Dermis blood vessel endothelial cell (primary cell): ENCODE measurements around the gene FOXP4. TPM values are rescaled to one million over a fixed set of nuclear protein-coding genes. Genes with fewer than 3 reads are reported as not detected.

Experiments
- DNase-seq: peaks from one replicate; pipeline ENCODE4 v3.0.0; 2010
- total RNA-seq: library from RNA; depleted of rRNA; stranded (reverse); fragments of >200 nt; gene quantifications from 2 replicates; pipeline ENCODE4 v1.2.3, GENCODE V29; 2014

FOXP4 gene
- total RNA-seq, 1 donor from 2014 or later: 4.4 TPM

DNA sequence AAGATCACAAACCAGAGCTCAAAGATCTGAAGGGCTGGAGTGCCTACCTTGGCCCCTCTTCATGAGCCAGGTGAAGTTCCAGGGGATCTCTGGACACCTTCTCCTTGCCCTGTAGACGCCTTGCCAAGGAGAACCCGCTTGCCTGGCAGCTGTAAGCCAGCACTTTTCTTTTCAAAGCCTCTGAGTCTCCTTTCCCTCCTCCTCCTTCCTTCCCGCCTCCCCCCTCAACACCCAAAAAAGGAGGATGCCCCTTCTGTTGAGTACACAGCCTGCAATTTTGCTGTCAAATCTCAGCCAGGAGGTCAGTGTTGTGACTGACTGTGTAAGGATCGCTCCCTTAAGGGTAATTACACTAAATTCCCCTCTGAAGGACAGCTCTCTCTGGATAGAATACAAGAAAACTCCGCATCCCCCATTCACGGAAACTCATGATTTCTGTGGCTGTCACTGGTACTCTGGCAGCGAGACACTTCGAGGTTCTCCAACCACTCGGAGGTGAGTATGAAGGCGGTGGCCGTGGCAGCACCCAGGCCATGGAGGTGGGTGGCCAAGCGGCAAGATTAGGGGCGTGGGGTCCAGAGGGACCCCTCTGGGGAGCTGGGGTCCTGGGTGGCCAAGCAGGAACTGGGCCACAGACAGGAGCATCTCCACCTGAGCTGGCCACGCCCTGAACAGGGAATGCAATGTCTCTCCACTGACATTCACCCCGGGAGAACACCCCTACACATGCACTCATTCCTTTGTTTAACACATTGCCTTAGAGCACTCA lies 23.2 kb upstream of the FOXP4 start:
- DNase-seq: no peak

DNA sequence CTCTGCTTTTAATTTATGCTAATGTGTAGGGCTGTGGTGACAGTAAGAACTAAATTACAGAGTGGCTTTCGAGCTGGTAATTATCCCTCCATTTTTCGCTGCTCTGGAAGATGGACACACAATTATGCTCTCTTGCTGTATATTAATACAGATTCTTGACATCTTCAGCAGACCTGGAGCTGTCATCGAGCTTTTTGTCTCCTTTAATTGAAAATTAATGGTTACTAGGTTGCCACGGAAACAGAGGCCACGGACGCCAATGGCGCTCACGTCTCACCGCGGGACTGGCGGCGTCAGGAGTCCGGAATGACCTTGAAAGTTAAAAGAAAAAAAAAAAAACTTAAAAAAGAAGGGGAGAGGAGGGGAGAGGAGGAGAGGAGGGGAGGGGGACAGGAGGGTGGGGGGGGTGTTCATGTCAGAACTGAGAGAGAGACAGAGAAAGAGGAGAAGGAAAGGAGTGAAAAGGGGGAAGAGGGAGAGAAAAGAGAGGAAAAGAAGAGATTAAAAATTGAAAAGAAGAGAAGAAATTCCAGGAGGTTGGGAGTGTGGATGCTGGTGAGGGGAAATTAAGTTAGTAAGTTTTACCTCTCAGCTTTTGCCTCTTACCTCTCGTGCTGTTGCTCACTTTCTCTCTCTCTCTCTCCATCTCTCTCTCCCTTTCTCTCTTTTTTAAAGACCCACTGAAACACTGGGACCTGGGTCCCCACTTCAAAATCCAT lies 22.1 kb upstream of the FOXP4 start:
- no peak for DNase-seq

DNA sequence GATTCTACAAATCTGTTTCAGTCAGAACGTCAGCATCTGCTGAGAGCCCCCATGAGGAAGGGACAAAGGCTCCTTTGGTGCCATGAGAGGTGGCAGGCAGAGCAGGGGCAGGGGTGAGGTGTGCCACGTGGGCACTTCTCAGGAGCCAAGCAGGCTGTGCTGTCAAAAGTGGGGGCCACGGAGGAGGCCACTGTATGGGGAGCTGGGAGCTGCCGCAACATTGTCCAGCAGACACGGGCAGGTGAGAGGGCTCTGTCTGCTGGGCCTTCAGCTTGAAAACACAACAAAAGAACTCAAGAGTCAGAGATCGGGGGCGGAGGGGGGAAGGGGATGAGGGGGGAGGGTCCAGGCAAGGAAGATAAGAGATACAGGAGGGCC lies 21.6 kb upstream of the FOXP4 start:
- no peak for DNase-seq

DNA sequence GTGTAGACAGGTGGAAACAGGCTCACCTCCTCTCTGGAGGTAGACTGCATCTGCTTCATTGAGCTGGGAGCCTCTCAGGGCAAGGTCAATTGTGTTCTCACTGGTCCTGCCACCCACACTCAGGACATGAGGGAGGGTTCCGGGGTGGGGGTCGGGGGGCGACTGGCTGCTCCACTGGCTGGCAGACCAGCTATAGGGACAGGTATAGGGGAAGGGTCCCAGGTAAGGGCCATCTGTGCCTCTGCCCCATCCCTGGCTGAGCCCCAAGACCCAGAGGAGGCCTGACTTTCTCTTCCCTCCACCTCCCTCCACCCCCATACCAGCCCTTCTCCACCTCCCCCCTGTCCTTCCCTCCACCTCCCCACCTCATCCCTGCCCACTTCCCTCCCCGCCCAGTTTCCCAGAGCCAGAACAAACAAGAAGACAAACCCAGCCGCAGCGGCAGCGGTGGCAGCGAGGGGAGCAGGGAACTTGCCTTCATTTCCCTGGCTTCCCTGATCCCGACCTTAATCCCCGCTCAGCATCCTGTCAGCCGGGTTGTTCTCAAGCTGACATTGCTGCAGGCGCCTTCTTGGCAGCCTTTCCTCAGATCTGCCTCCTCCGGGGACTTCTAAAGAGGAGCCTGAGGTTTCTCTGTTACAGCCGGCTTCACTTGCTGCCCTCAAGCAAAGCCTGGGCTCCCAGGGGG lies 18.3 kb upstream of the FOXP4 start:
- peak; percentile 43 for DNase-seq

DNA sequence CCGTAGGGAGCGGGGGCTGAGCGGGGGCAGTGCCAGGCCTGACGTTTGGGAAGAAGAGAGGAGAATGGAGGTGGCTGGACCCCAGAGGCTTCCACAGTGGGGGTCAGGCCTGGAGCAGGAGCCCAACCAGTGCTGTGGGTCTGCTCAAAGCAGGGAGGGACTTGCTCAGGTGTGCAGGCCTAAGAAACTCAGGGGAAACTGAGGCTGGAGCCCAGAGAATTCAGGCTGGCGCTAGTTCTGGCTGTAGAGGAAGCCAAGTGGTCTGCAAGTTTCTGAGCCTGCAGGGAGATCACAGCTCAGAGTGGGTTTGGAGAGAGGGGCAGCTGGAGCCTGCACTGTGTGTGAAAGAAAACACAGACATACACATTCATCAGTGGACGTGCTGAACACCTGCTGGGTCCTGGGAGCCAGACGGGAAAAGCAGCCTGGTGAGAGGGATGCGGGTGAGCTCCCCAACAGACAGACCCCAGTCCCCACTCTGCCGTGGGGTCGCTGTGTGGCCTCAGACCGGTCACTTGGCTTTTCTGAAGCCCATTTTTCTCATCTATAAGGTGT lies 17.7 kb upstream of the FOXP4 start:
- no peak for DNase-seq

DNA sequence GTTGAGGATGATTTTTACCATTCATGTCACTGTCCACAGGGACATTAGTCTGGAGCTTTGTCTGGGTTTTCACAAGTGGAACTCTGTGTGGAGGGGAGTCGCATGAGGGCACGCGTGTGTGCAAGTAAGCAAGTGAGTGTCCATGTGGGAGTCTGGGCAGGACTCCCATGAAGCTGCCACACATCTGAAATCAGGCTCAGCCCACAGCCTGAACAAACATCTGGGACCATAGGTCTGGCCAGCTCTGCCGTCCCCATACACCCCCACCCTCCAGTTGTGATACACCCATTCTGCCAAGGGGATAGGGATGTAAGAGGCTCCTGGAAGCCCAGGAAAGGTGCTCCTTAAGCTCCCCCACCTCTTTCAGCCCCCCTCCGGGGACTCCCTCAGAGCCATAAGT lies 17.1 kb upstream of the FOXP4 start:
- no peak for DNase-seq

DNA sequence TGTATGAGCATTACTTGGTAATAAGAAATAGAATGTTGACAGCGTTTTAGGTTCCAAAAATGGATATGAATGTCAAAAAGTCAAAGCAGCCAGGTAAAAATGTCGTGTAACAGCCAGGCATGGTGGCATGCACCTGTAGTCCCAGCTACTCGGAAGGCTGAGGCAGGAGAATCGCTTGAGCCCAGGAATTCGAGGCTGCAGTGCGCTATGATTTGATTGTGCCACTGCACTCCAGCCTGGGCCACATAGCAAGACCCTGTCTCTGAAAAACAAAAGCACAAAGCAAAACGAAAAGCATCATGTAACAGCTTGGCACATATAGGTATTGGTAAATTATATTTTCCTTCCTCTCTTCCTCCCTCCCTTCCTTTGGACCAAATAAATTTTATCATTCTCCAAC lies 16.2 kb upstream of the FOXP4 start:
- DNase-seq: no peak

DNA sequence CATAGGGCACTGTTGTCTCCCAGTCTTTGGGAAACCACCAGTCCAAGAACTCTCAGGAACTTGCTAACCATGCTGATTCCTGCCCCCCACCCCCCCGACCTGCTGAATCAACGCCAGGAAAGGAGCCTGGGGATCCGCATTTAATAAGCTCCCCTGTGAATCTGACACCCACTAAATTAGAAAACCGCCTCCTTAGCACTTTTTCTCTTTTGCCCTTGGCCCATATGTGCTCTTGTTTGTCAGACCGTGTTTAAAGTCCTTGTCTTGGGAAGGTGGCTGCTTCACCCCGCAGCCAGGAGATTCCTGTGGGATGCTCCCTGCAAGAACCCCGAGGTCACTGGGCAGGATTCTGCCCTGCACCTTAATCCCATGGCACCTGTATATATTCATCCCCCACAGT lies 15.7 kb upstream of the FOXP4 start:
- no peak for DNase-seq

DNA sequence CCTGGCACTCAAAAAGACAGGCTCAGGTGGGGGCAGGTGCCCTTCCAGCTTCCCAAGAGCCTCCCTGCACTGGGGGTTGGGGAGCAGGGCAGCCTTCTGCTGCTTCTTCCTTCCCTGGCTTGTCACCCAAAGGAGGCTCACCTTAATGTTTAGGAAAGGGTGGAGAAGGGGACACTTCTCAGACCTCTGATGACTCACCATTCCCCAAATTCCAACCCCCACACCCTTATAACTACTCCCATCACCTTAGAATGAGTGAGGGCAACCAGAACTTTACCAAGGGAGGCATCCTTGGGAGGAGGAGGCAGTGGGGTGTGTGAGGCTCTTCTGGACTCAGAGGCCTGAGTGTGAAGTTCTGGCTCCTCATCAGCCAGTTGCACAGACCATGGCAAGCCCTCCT lies 15.2 kb upstream of the FOXP4 start:
- no peak for DNase-seq

DNA sequence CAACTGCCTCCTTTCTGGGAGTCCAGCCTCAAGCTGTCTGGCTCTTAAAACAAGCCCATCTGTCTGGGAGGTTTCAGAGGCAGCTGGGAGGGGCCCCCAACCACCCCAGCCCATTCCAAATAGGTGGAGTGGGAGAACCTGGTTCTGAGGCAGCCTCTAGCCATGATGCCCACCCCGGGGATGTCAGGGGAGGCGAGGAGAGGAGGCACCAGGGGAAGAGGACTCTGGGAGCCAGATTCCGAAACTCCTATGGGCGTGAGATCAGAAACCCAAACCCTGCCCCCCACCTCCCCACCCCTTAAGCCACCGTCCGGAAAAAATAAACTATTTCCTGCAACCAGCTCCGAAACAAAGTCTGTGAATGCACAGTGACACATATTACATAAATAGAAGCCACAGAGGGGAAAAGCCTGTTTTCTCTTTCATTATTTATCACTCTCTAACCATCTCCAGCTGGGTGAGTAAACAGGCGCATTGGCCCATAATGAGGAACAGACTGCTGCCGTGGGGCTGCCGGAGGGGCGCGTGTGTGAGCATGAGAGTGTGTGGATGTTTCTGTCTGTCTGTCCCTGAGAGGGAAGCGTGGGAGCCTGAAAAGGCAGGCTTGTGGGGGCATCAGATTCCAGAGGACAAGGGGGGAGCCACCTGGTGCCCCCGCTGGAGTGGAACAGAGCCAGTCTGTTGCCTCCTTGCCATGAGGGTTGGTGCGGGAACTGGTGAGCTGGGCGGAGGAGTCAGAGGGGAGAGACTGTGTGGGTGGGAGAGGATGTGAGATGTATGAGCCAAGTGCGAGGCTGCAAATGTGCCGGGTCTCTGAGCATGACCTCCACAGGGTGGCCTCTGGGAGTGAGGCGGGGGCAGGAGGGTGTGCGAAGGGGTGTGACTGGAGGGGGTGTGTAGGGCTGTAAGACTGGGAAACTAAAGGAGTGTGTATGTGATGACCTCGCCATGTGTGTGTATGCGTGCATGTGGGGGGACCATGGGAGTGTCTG lies 14.3 kb upstream of the FOXP4 start:
- peak; percentile 41 for DNase-seq

DNA sequence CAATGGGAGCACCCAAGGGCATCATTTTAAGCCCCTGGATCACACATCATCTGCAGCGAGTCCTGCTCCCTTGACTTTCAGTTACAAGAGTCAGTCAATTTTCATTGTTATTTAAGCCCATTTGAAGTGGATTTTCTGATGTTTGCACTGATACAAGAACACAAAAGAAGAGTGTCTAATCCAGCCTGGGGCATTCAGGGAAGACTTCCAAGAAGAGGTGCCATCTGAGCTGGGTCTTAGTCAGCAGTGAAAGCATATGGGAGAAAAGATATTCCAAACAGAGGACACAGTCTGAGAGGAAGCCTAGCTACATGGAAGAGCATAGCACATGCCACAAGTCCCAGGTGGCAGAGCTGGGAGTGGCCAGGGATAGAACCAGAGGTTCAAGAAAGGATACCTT lies 10.4 kb upstream of the FOXP4 start:
- no peak for DNase-seq

DNA sequence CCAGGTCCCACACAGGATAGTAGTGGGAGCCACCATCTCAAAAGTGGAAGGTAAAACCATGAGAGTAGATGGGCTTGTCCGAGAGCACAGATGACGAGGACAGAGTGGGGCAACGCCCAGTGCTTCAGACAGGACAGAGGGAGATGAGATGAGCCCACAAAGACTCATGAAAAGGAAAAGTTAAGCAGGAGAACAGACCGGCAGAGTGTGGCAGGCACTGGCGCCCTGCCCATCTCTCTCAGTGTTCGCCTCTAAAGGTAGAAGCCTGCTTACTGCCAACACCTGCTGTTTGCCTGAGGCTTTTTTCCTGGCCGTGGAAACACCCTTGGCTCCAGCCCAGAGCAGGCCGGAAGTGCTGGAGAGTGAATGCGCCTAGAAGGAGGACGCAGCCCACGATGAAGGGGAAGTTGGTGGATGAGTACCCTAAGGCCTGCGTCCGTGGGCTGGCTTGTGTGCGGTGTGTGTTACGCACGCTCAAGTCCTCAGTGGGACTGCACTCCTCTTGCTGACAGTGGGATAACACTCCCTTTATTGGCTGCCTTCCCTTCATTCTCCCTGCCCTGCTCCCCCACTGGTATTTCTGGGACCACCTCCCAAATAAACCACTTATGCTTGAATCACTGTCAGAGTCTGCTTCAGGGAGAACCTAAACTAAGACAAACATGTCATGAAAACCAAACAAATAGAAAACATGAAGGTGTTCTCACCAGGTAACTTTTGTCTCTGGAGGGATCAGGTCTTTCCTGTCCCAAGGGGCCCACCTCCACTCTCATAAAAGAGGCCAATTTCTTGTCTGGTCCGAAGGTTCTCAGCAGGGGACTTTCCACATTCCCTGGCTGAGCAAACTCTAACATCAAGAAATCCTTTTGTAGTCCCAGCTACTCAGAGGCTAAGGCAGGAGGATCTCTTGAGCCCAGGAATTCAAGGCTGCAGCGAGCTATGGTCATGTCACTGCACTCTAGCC lies 9.1 kb upstream of the FOXP4 start:
- DNase-seq: peak; percentile 38

DNA sequence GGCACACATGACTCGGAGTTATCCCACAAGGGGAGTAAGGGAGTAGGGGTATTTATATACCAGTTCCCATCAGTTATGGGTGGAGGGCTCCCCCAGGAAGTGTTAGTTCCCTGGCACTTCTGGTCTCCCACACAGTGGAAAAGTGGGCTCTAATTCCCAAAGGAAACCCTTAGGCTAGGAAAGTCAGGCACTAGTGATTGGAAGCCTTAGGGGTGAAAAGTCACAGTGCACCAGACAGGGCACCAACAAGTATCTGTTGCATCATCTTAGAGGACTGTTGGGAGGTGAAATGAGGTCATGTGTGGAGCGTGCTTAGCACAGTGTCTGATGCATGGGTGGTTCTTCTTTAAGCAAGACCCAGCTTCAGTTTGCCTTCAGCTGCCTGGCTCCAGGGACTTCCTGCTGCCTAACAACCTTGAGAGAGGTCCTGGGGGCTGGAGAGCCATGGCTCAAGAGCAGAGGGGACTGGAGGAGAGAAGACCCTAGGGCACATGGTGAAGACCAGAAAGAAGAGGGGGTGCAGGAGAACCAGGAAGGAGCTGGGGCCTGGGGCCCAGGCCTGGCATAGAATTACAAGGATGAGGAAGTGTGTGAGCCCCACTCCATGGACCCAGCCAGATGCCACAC lies 7.5 kb upstream of the FOXP4 start:
- no peak for DNase-seq

DNA sequence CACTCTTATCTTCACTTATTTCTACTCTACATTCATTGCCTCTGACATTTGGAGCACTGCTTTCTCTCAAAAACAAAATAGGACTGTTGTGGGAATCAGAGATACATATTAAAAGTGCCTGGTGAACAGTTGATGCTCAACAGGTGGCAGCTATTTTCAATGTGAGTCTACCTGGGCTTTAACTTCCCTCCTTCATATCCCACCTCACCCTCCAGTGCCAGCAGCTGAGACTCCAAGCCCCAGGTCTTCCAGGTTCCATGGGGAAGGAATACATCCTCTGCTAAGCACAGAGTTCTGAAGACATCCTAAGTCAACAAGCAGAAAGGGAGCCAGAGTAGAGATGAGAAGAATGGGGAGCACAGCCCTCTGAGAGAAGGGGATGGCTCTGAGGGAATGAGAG lies 7.0 kb upstream of the FOXP4 start:
- DNase-seq: no peak

DNA sequence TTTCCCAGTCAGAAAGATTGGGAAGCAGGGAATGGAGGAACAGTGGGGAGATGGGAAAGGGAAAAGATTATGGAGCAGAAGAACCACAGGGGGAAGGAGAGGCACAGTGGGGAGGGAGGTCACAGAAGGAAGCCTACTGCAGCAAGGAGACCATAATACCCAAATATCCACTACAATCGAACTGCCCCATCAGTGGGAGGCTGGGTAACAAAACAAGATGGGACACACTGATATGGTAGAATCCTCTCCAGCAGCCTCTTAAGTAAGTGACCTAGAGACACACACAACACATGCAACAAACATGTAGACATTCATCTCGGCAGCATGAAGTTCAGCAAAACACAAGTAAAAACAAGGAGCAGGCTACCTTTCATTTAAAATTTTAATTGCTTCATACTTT lies 4.8 kb upstream of the FOXP4 start:
- DNase-seq: no peak

DNA sequence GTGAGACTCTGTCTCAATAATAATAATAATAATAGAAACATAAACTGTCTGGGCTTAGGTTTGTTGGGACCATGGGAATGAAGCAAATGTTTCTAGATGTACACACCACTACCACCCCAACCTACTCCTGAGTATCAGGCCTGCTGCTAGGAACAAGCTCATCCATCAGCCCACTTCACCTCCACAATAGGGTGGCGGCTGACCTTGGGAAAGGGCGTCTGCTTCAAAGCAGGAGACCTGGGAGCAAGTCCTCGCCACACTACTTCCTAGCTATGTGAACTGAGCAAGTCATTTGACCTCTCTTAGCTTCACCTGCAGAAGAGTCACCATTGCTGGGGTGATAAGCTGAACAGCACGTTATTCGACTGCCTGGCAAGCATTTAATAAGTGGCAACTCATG lies 3.1 kb upstream of the FOXP4 start:
- no peak for DNase-seq

DNA sequence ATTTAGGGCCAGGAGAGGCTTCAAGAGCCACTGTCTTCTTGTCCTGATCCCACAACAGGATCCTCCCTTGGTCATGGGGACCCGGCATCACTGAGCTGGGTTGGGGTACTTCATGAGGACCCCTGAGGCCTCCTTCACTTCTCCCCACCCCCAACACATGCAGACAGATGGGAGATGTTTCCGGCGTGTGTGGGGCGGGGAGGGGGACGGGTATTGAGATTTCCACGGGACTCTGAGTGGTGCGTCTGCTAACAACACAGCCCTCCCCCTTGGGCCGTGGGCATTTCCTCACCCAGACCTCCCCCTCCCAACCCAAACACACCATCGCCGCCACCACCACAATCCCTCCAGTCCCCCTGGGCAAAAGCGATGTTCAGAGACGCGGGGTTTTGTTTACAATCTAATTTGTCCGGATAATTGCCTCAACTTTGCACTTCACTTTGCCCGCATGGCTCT lies 906 bp upstream of the FOXP4 start:
- DNase-seq: no peak

DNA sequence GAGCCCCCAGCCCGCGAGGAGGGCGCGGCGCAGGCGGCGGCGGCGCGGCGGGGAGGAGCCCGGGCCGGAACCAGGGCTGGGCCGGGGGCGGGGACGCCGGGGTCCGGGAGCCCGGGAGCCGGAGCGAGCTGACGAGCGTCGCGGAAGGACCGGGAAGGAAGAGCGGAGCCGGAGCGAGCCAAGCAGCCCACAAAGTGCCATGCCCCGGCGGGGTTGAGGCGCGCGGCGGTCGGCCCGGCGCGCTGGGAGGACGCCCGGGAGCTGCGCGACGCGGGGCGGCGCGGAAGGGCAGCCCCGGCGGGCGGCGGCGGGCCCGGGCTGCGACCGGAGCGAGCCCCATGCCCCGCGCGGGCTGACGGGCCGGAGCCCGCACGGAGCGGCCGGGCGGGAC lies 289 bp downstream of the FOXP4 start:
- DNase-seq: no peak

DNA sequence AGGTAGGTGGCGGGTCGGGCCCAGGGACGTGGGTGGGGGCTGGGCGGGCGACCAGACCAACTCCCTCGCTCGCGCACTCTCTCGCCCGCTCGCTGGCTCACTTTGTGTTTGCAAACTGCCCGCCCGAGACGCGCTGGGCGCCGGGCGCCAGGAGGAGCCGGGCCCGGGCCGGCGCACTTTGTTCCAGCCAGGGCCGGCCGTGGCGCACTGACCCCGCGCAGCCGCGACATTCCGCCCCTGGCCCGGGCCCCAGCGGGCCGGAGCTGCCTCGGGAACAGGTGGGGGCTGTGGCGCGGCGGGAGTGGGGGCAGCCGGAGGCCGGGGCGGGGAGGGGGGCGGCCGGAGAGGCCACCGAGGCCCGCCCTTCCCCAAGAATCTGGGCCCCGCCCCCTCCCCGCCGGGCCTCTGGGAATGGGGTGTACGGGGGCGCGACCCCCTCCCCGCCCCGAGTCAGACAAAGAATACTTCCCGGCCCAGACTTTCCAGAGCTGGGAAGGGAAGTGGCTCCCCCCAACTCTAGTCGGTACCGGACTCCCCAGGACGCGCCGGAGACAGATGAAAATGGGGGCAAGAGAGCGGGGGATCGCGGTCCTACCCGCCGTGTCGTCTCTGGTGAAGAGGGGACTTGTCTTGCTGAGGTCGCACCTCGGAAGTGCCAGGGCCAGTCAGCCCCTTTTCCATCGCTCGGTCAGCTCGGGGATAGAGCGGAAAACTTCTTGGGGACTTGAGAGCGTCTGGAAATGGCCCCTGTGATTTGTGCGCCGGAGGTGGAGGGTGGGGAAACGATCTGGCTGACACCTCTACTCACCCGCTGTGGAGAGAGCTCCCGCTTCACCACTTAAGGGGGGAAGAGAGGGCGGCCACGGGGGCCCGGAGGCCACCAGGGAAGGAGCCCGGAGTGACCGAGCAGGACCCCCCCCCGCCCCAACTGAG lies 951 bp downstream of the FOXP4 start:
- DNase-seq: peak; percentile 65

DNA sequence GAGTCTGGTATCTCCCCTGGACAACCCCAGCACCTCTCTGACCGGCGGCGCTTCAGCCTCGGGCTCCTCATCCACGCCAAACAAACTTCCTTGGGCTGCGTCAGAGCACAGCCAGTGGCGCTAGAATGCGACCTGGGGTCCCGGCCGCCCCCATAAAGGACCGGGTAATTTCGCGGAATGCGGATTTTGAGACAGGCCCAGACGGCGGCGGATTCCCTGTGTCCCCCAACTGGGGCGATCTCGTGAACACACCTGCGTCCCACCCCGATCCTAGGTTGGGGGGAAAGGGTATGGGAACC lies 1.6 kb downstream of the FOXP4 start:
- DNase-seq: peak; percentile 28
